NCI-H345 (cell line): ENCODE results near the gene CHI3L1.
A peak's percentile ranks its signal among the peaks of the same experiment; 100 is the strongest.

ENCODE experiments used
- DNase-seq: peaks from one replicate; lab custom pipeline; 2025; lab: John Stamatoyannopoulos, UW

Gene CHI3L1

GRCh38 chr1:203151362-203152157 is 34.9 kb downstream of the CHI3L1 start:
- DNase-seq = no peak

GRCh38 chr1:203150511-203151297 is 35.8 kb downstream of the CHI3L1 start:
- DNase-seq = no peak

DNA sequence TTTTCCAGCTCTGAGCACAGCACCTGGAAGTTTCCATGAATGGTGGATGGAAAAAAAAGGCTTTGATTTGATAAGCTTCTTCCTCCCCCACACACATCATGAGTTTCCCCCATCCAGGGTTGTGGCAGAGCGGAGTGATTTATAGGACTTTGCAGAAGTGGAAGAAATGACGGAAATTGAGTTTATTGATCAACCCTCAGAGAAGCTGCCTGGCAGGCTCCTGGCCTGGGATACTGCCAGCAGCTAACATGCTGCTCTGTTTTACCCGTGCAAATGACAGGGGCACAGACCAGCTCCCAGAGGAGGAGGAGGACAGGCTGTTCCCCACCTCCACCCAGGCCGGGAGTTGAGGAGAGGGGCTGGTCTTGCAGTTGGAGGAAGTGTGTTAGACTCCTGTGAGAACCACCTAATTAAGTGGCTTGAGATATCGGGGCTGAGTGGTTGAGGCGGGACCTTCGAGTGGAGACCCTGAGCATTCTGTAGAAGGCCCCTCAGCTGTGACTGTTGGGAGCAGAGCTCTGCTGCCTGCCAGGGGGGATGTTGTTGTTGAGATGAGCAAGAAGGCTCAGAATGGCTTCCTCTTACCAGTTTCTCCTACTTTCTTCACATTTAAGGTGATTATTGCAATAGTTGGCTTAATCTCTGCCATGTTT is 37.2 kb downstream of the CHI3L1 start:
- no peak for DNase-seq

GRCh38 chr1:203148579-203148978 is 37.9 kb downstream of the CHI3L1 start:
- DNase-seq = no peak

- peak; percentile 35 for DNase-seq
Measured at GRCh38 chr1:203148127-203148526, 38.4 kb downstream of the CHI3L1 start.

- no peak for DNase-seq
Measured at GRCh38 chr1:203147376-203147775, 39.1 kb downstream of the CHI3L1 start.

- no peak for DNase-seq
Measured at GRCh38 chr1:203146537-203146936, 40.0 kb downstream of the CHI3L1 start.

DNA sequence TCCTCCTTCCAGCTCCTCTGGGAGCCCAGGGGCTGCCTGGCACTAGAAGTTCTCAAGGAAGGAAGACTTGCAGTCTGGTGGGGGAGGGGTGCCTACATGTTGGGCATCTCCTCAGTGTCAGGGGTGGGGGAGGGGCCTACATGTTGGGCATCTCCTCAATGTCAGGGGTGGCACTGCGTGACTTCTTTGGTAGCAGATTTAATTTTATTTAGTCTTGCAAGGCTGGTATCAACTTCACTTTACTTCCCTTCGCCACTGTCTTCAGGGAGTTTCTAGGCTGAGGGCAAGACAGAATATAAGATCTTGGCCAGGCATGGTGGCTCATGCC is 40.5 kb downstream of the CHI3L1 start:
- no peak for DNase-seq

DNA sequence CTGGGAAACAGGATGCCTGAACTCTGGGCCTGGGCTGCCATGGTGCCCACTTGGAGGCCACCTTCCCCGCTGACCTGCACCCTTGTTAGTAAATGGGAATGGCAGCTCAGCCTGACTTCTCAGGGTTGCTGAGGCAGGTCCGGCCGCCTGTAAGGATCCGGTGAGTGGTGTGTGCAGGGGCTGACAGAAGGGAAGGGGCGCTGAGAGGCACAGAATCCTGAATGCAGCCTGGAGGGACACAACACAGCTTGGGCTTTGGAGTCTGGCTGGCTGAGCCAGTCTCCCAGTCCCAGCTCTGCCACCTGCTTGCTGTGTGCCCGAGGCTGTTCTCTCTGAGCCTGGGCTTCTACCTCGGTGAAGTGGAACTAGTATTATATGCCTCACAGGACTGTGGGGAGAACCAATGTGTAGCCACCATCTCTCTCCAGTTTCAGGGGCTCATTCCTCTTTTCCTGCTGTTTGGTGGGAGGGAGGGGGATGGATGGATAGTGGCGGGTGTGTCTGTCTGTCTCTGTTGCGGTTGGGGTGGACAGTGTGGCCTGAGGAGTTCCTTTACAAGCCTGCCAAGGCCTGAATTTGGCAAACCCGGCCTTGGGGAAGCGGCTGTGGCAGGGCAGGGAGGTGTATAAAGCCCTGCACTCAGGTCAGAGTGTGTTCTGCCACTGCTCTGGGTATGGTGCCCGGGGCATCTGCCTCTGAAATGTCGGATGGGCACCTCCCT is 41.0 kb downstream of the CHI3L1 start:
- DNase-seq = peak; percentile 43

DNA sequence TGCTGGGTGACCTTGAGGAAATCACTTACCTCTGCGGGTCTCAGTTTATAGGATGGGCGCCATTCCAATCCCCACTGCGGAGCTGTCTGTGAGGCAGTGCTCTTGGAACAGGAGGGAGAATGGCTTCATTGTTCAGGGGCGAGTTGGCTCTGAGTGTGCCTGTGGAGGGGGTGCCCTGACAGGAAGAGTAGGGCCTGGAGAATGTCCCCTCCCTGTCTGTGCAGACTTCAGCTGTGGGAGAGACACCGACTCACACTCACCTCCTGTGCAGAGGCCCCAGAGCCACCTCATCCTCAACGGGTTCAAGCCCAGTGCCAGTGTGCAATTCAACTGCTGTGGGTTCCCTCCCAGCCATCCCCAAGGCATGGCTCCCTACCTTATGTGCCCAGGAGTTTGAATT is 41.8 kb downstream of the CHI3L1 start:
- DNase-seq = no peak

- DNase-seq = no peak
Measured at GRCh38 chr1:203143641-203144040, 42.9 kb downstream of the CHI3L1 start.

- DNase-seq = peak; percentile 99
Measured at GRCh38 chr1:203142684-203143408, 43.7 kb downstream of the CHI3L1 start.

GRCh38 chr1:203142124-203142523 is 44.4 kb downstream of the CHI3L1 start:
- DNase-seq = no peak

- no peak for DNase-seq
Measured at GRCh38 chr1:203140743-203141520, 45.6 kb downstream of the CHI3L1 start.

GRCh38 chr1:203139976-203140475 is 46.5 kb downstream of the CHI3L1 start:
- DNase-seq = no peak

DNA sequence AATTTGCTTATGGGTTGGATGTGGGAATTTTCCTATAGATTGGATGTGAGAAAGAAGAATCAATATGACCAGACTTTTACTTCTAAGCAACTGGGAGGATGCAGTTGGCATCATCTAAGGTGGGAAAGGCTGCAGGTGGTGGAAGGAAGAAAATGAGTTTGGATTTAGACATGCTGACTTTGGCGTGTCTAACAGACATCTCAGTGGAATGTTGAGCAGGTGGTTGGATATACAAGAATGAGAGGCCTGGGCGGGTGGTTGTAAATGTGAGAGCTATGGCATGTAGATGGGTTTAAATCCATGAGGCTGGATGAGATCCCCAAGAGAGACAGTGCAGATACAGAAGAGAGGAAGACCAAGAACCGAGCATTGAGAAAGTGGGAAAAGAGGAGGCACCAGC is 48.4 kb downstream of the CHI3L1 start:
- no peak for DNase-seq

GRCh38 chr1:203137324-203137723 is 49.2 kb downstream of the CHI3L1 start:
- DNase-seq = no peak

- DNase-seq = no peak
Measured at GRCh38 chr1:203136409-203137042, 50.0 kb downstream of the CHI3L1 start.

GRCh38 chr1:203135636-203136305 is 50.7 kb downstream of the CHI3L1 start:
- DNase-seq = no peak
